Esophagus squamous epithelium (tissue), 5 donors: ENCODE data around the gene PBX3. TPM values are rescaled to one million over a fixed set of nuclear protein-coding genes. Genes with fewer than 3 reads are reported as not detected.

Experiments
- DNase-seq: peaks from one replicate; lab custom pipeline; 2025; lab: John Stamatoyannopoulos, UW
- H3K27ac ChIP-seq, 4 donors: fragments of 200-600 bp; sonication (generic); one replicate each; pipeline ENCODE4 v1.5.1; 2016 to 2019; ENCODE audit warnings: mild to moderate bottlenecking in 1 of 4
- H3K27me3 ChIP-seq, 4 donors: fragments of 200-600 bp; sonication (generic); 1 replicate in 3 of 4; 2 replicates in 1 of 4; pipeline versions ENCODE4 v1.5.1 to v1.6.0; 2017 to 2021; ENCODE audit warnings: antibody characterized with exemption in 1 of 4
- H3K36me3 ChIP-seq, 3 donors: fragments of 200-600 bp; sonication (generic); one replicate each; pipeline ENCODE4 v1.5.1; 2016 to 2019
- H3K4me1 ChIP-seq, 3 donors: fragments of 200-600 bp; sonication (generic); one replicate each; pipeline ENCODE4 v1.5.1; 2017 to 2019
- H3K4me3 ChIP-seq, 4 donors: fragments of 200-600 bp; sonication (generic); 1 replicate in 3 of 4; 2 replicates in 1 of 4; pipeline ENCODE4 v1.5.1; 2016 to 2019; ENCODE audit warnings: mild to moderate bottlenecking in 2 of 4, moderate library complexity in 1 of 4
- H3K9me3 ChIP-seq, 3 donors: fragments of 200-600 bp; sonication (generic); one replicate each; pipeline ENCODE4 v1.5.1; 2016 to 2019
- POLR2A ChIP-seq, 4 donors: fragments of 450-650 bp; IDR thresholded peaks; one replicate each; pipeline ENCODE4 v1.6.1; 2017; ENCODE audit warnings: antibody characterized with exemption in 4 of 4, mild to moderate bottlenecking in 4 of 4, moderate library complexity in 3 of 4
- WGBS, 2 donors: methylation state at CpG; one replicate each; pipeline ENCODE4 v1.1.5; 2018; 5-methylcytosine and 5-hydroxymethylcytosine counted together
- intact Hi-C: fragments of 100-400 bp; cut with DNase I; formaldehyde crosslinking; loops from one replicate; pipeline ENCODE4 v1.15.0; 2022
- total RNA-seq, 4 donors: library from RNA; depleted of rRNA; stranded (reverse); fragments of >200 nt; gene quantifications; one replicate each; pipeline ENCODE4 v1.1.0, GENCODE V29; 2016
- TF ChIP-seq, protein P1 (sequence below), 6 experiments: fragments of 450-650 bp in 4 of 6; fragments of 200-600 bp in 2 of 6; sonication (generic) in 2 of 6; IDR thresholded peaks; one replicate each; pipeline ENCODE4 v1.5.1; 2016 to 2019; ENCODE audit warnings: antibody characterized with exemption in 6 of 6, mild to moderate bottlenecking in 4 of 6, moderate library complexity in 4 of 6
- donor health status: DM: yes; HTN: yes; CAD: no.

Gene PBX3
- 10 to 100 TPM; 10.2 to 27.1 (median 12.7) TPM for total RNA-seq

DNA sequence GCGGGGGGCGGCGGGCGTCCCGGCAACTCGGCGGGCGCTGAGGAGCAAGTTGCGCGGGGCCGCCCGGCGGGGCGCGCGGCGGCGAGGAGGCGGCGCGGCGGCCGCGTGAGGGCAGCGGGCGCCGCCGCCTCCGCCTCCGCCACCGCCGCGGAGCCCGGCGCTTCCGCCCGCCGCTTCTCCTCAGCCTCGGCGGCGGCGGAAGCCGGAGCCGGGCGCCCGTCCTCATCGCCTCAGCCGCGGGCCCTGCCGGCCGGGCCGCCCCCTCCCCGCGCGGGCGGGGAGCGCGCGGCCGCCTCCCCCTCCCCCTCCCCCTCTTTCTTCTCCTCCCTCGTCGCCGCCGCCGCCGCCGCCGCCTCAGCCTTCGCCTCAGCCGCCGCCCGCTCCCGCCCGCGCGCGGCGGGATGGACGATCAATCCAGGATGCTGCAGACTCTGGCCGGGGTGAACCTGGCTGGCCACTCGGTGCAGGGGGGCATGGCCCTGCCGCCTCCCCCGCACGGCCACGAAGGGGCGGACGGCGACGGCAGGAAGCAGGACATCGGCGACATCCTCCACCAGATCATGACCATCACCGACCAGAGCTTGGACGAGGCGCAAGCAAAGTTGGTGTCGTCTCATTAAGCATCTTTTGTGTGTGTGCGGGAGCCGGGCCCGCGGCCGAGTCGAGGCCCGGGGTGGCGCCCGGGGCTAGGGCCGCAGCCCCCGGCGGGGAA, at the start of gene PBX3:
PBX3 (plus strand) TSS at position 321 of the 712 bp plus-strand sequence.
- no peak for DNase-seq
- H3K9me3 ChIP-seq, result no peaks in the 10 kb centered on the region
- H3K4me1 ChIP-seq, result peaks cover 14 to 60% (median 24%) of the 10 kb centered on the region in 3 donors
- H3K27me3 ChIP-seq, result no peaks in the 10 kb centered on the region
- intact Hi-C loops, result no loop called here
- H3K36me3 ChIP-seq, result no peaks in the 10 kb centered on the region
- TF ChIP-seq, protein P1, sequence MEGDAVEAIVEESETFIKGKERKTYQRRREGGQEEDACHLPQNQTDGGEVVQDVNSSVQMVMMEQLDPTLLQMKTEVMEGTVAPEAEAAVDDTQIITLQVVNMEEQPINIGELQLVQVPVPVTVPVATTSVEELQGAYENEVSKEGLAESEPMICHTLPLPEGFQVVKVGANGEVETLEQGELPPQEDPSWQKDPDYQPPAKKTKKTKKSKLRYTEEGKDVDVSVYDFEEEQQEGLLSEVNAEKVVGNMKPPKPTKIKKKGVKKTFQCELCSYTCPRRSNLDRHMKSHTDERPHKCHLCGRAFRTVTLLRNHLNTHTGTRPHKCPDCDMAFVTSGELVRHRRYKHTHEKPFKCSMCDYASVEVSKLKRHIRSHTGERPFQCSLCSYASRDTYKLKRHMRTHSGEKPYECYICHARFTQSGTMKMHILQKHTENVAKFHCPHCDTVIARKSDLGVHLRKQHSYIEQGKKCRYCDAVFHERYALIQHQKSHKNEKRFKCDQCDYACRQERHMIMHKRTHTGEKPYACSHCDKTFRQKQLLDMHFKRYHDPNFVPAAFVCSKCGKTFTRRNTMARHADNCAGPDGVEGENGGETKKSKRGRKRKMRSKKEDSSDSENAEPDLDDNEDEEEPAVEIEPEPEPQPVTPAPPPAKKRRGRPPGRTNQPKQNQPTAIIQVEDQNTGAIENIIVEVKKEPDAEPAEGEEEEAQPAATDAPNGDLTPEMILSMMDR (IDR thresholded peaks at IDR 0.05), result no peak
- TF ChIP-seq POLR2A (IDR thresholded peaks at IDR 0.05), result peak in 1 of 4 donors; percentile 31
- WGBS, 2 donors, result no CpG with 5 or more reads among the region's 107 CpGs
- peak within 1 kb of the TSS; percentile 86 to 96 (median 92) for H3K27ac ChIP-seq
- H3K4me3 ChIP-seq, result peak within 1 kb of the TSS; percentile 54 to 84 (median 78)

DNA sequence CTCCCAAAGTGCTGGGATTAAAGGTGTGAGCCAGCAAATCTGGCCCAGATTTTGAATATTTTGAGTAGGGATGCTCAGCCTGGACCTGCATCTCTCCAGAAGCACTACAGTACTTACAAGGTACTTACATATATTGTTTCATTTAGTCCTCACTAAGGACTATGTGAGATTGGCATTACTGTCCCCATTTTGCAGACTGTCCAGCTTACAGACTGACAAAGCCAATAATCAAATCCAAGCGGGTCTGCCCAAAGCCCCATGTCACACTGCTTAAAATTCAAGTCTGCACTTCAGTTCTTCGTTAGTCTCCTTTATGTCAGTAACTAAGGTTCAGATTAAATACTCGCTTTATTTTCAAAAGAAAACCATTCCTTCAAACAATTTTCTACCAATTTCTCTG, 47.3 kb upstream of the PBX3 start:
- DNase-seq, result no peak
- Histone ChIP-seq H3K27me3 (no peaks in the 10 kb centered on the region), H3K9me3 (no peaks in the 10 kb centered on the region), H3K4me3 (no peak overlapping the region), H3K27ac (no peak overlapping the region), H3K36me3 (no peaks in the 10 kb centered on the region), H3K4me1 (peaks cover 4 to 20% (median 4%) of the 10 kb centered on the region in 3 donors)
- TF ChIP-seq POLR2A (IDR thresholded peaks at IDR 0.05), result no peak
- TF ChIP-seq, protein P1 (IDR thresholded peaks at IDR 0.05), result no peak
- 78 to 93% methylated on average over 3 of the region's 3 CpGs for WGBS, 2 donors
- intact Hi-C loops, result no loop called here

DNA sequence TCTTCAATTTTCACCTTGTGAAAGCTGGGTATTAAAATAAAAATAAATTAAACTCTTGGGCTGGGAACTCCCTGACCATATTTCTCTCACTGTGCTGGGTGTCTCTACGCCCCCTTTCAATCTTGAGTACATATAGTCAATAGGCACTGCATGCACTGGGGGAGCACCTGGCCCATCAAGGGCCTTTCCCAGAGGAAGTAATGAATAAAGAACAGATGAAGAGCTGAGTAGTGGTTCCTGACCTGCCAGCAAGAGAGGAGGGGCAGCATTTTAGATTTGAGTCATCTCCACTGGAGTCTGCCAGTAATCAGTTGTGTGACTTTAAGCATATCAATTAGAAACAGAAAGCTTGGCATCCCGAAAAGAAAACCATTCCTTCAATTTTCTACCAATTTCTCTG, 46.4 kb upstream of the PBX3 start:
- no peak for DNase-seq

DNA sequence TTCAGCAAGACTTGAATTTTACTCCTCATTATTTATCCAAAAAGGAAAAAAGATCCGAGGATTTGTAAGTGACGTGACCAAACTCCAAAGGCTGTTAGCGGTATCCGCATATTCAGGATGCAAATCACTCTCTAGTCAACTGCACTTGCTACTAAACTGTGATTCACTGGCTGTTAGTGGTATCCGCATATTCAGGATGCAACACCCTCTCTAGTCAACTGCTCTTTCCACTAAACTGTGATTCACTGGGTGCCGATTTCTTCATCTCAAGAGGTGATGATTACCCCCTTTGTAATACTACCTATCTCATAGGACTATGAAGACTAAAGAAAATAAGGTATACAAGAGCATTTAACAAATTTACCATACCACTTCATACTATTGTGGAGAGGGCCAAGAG, 45.8 kb upstream of the PBX3 start:
- H3K4me3 ChIP-seq, result no peak overlapping the region
- WGBS, 2 donors, result 50 to 56% methylated on average over 6 of the region's 6 CpGs
- H3K36me3 ChIP-seq, result no peaks in the 10 kb centered on the region
- TF ChIP-seq, protein P1 (IDR thresholded peaks at IDR 0.05), result no peak
- TF ChIP-seq POLR2A (IDR thresholded peaks at IDR 0.05), result no peak
- H3K27ac ChIP-seq, result no peak overlapping the region
- intact Hi-C loops, result no loop called here
- no peak for DNase-seq
- peaks cover 4 to 35% (median 12%) of the 10 kb centered on the region in 3 donors for H3K4me1 ChIP-seq
- no peaks in the 10 kb centered on the region for H3K27me3 ChIP-seq
- H3K9me3 ChIP-seq, result no peaks in the 10 kb centered on the region

More for the DNA sequence above, 46.4 kb upstream of the PBX3 start:
- Histone ChIP-seq H3K9me3 (no peaks in the 10 kb centered on the region), H3K4me1 (peaks cover 4 to 29% (median 7%) of the 10 kb centered on the region in 3 donors), H3K4me3 (no peak overlapping the region), H3K27me3 (no peaks in the 10 kb centered on the region), H3K36me3 (no peaks in the 10 kb centered on the region), H3K27ac (no peak overlapping the region)
- intact Hi-C loops, result no loop called here
- 28 to 41% methylated on average over 2 of the region's 2 CpGs for whole genome bisulfite sequencing, 2 donors
- TF ChIP-seq, protein P1 (IDR thresholded peaks at IDR 0.05), result no peak
- no peak for TF ChIP-seq POLR2A (IDR thresholded peaks at IDR 0.05)

DNA sequence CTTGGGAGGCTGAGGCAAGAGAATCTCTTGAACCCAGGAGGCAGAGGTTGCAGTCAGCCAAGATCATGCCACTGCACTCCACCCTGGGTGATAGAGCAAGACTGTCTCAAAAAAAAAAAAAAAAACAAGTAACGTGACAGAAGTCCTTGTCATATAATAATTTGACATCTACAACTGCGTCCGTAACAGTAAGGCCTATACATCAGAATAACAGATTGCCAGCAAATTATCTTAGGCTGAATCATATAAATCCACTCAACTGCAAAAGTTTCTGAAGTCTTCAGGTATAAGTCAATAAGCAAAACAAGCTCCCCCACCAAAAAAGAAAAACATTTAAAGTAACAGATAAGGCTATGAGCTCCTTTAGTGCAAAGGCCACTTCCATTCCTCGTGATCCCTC, 43.5 kb upstream of the PBX3 start:
- Histone ChIP-seq H3K27me3 (no peaks in the 10 kb centered on the region), H3K9me3 (no peaks in the 10 kb centered on the region), H3K4me3 (no peak overlapping the region), H3K27ac (no peak overlapping the region), H3K4me1 (peaks cover 4 to 46% (median 18%) of the 10 kb centered on the region in 3 donors), H3K36me3 (no peaks in the 10 kb centered on the region)
- TF ChIP-seq, protein P1 (IDR thresholded peaks at IDR 0.05), result no peak
- TF ChIP-seq POLR2A (IDR thresholded peaks at IDR 0.05), result no peak
- 74 to 91% methylated on average over 4 of the region's 4 CpGs for WGBS, 2 donors
- intact Hi-C loops, result no loop called here
- no peak for DNase-seq
